Measurements from ENCODE around the gene PRDM16. TPM values are rescaled to one million over a fixed set of nuclear protein-coding genes. Genes with fewer than 3 reads are reported as not detected.

Gene PRDM16
- total RNA-seq, 1 experiment from 2014 or later, result 0.09 TPM

- H3K9me3 Mint-ChIP-seq (ENCODE audit: low read depth, unreplicated experiment), result no peaks in the 10 kb centered on the region
- intact Hi-C loops (cut with micrococcal nuclease; ENCODE audit: unreplicated experiment), result no loop called here
- CTCF ChIA-PET, result interaction anchor here (1.1 kb wide), 1 partner anchor 10 kb away, joined by 3 read pairs; no protein-coding TSS in a partner anchor
- no peak for DNase-seq
- H3K4me1 Mint-ChIP-seq (ENCODE audit: low read depth, unreplicated experiment), result no peaks in the 10 kb centered on the region
- no peaks in the 10 kb centered on the region for H3K36me3 Mint-ChIP-seq (ENCODE audit: insufficient read depth, unreplicated experiment)
- H3K27ac Mint-ChIP-seq (ENCODE audit: unreplicated experiment), result no peak overlapping the region
- no peak for TF ChIP-seq CTCF (IDR thresholded peaks at IDR 0.05; ENCODE audit: unreplicated experiment)
- no peak overlapping the region for H3K4me3 Mint-ChIP-seq (ENCODE audit: low read depth, unreplicated experiment)
- BruUV-seq (replicated peaks), result no TSS peak
- peaks cover 49% of the 10 kb centered on the region for H3K27me3 Mint-ChIP-seq (ENCODE audit: unreplicated experiment)
Observed at GRCh38 chr1:3442901-3443300, 373.9 kb downstream of the PRDM16 start.

GRCh38 chr1:3443807-3444206 is 374.8 kb downstream of the PRDM16 start:
- Mint-ChIP-seq H3K9me3 (ENCODE audit: low read depth, unreplicated experiment) (no peaks in the 10 kb centered on the region), H3K27ac (ENCODE audit: unreplicated experiment) (no peak overlapping the region), H3K27me3 (ENCODE audit: unreplicated experiment) (peaks cover 40% of the 10 kb centered on the region), H3K36me3 (ENCODE audit: insufficient read depth, unreplicated experiment) (no peaks in the 10 kb centered on the region), H3K4me1 (ENCODE audit: low read depth, unreplicated experiment) (no peaks in the 10 kb centered on the region), H3K4me3 (ENCODE audit: low read depth, unreplicated experiment) (no peak overlapping the region)
- BruUV-seq (replicated peaks), result no TSS peak
- no peak for TF ChIP-seq CTCF (IDR thresholded peaks at IDR 0.05; ENCODE audit: unreplicated experiment)
- intact Hi-C loops (cut with micrococcal nuclease; ENCODE audit: unreplicated experiment), result no loop called here
- CTCF ChIA-PET, result interaction anchor here (1.4 kb wide), 1 partner anchor 10 kb away, joined by 3 read pairs; no protein-coding TSS in a partner anchor
- no peak for DNase-seq

DNA sequence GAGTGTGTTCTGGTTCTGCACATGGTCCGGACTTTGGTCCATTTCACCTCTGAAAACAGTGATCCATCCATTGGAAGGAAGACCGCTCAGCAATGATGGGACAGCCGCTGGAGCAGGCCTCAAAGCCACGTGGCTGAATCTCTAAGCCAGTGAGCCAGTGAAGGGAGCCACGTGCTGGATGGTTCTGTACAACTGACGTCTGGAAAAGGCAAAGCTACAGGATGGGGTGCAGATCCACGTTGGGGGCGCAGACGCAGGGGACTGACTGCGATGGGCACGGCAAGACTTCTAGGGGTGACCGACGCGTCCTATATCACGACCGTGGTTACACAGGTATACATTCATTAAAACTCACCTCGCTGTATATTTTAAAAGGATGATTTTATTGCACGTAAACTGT is 375.3 kb downstream of the PRDM16 start:
- H3K4me1 Mint-ChIP-seq (ENCODE audit: low read depth, unreplicated experiment), result no peaks in the 10 kb centered on the region
- no peaks in the 10 kb centered on the region for H3K36me3 Mint-ChIP-seq (ENCODE audit: insufficient read depth, unreplicated experiment)
- BruUV-seq (replicated peaks), result no TSS peak
- no peak overlapping the region for H3K27ac Mint-ChIP-seq (ENCODE audit: unreplicated experiment)
- TF ChIP-seq CTCF (IDR thresholded peaks at IDR 0.05; ENCODE audit: unreplicated experiment), result no peak
- H3K9me3 Mint-ChIP-seq (ENCODE audit: low read depth, unreplicated experiment), result no peaks in the 10 kb centered on the region
- CTCF ChIA-PET, result interaction anchor here (1.4 kb wide), 1 partner anchor 9 kb away, joined by 3 read pairs; no protein-coding TSS in a partner anchor
- DNase-seq, result no peak
- H3K4me3 Mint-ChIP-seq (ENCODE audit: low read depth, unreplicated experiment), result no peak overlapping the region
- intact Hi-C loops (cut with micrococcal nuclease; ENCODE audit: unreplicated experiment), result no loop called here
- peaks cover 42% of the 10 kb centered on the region for H3K27me3 Mint-ChIP-seq (ENCODE audit: unreplicated experiment)

- intact Hi-C loops (cut with micrococcal nuclease; ENCODE audit: unreplicated experiment), result no loop called here
- Mint-ChIP-seq H3K36me3 (ENCODE audit: insufficient read depth, unreplicated experiment) (no peaks in the 10 kb centered on the region), H3K4me3 (ENCODE audit: low read depth, unreplicated experiment) (no peak overlapping the region), H3K27ac (ENCODE audit: unreplicated experiment) (no peak overlapping the region), H3K4me1 (ENCODE audit: low read depth, unreplicated experiment) (no peaks in the 10 kb centered on the region), H3K27me3 (ENCODE audit: unreplicated experiment) (peaks cover 47% of the 10 kb centered on the region), H3K9me3 (ENCODE audit: low read depth, unreplicated experiment) (no peaks in the 10 kb centered on the region)
- no peak for DNase-seq
- no peak for TF ChIP-seq CTCF (IDR thresholded peaks at IDR 0.05; ENCODE audit: unreplicated experiment)
- CTCF ChIA-PET, result interaction anchor here (1.4 kb wide), 1 partner anchor 9 kb away, joined by 3 read pairs; no protein-coding TSS in a partner anchor
- BruUV-seq (replicated peaks), result no TSS peak
Observed at GRCh38 chr1:3444736-3445135, 375.7 kb downstream of the PRDM16 start.
